ENCODE measurements around the gene DMPK.
"Not testable (repeated sequence)": the region's sequence is repeated elsewhere in the genome, so short reads cannot be mapped to it uniquely, and the experiment has no call there.

The DMPK gene

GRCh38 chr19:45800070-45800553, 17.8 kb upstream of the DMPK start:
- Histone ChIP-seq H4K20me1 (peaks cover 14% of the 10 kb centered on the region), H3K4me2 (peak overlapping the region; percentile 80), H3K27ac (no peak overlapping the region; the same call in 1 of the 2 replicates), H3K4me1 (peaks cover 34% of the 10 kb centered on the region), H3K9ac (no peak overlapping the region), H3K9me3 (no peaks in the 10 kb centered on the region), H3K4me3 (no peak overlapping the region), H3K36me3 (no peaks in the 10 kb centered on the region), H3K27me3 (no peaks in the 10 kb centered on the region)
- TF ChIP-seq Cebpa-rat (IDR thresholded peaks at IDR 0.05), result no peak

- H3K9me3 ChIP-seq, H3K36me3 ChIP-seq, H3K27me3 ChIP-seq, H3K27ac ChIP-seq, H3K4me3 ChIP-seq: not testable (repeated sequence)
- Histone ChIP-seq H3K4me1 (peaks cover 34% of the 10 kb centered on the region), H4K20me1 (peaks cover 14% of the 10 kb centered on the region), H3K4me2 (peak overlapping the region; percentile 80), H3K9ac (peak overlapping the region; percentile 32; the same call in 1 of the 2 replicates)
These were observed 17.3 kb upstream of the DMPK start for GRCh38 chr19:45799541-45799940.

GRCh38 chr19:45798995-45799517, 16.8 kb upstream of the DMPK start:
- Histone ChIP-seq H3K4me1 (peaks cover 35% of the 10 kb centered on the region), H3K9ac (no peak overlapping the region; the same call in 1 of the 2 replicates), H3K4me2 (peak overlapping the region; percentile 80), H3K9me3 (no peaks in the 10 kb centered on the region), H3K27ac (no peak overlapping the region; the same call in 1 of the 2 replicates), H4K20me1 (peaks cover 14% of the 10 kb centered on the region), H3K36me3 (no peaks in the 10 kb centered on the region), H3K4me3 (no peak overlapping the region), H3K27me3 (no peaks in the 10 kb centered on the region)
- TF ChIP-seq Cebpa-rat (IDR thresholded peaks at IDR 0.05), result peak; percentile 63

- H3K9me3 ChIP-seq, result no peaks in the 10 kb centered on the region
- no peak for TF ChIP-seq Cebpa-rat (IDR thresholded peaks at IDR 0.05)
- H3K4me1 ChIP-seq, result peaks cover 45% of the 10 kb centered on the region
- peaks cover 33% of the 10 kb centered on the region for H4K20me1 ChIP-seq
- no peak overlapping the region for H3K27ac ChIP-seq
- H3K4me3 ChIP-seq, result no peak overlapping the region
- H3K27me3 ChIP-seq, result peaks cover 2% of the 10 kb centered on the region
- no peak overlapping the region for H3K9ac ChIP-seq
- H3K4me2 ChIP-seq, result no peak overlapping the region
- peaks cover 4% of the 10 kb centered on the region for H3K36me3 ChIP-seq
These were observed 12.3 kb upstream of the DMPK start for GRCh38 chr19:45794627-45795026.

GRCh38 chr19:45793876-45794275, 11.6 kb upstream of the DMPK start:
- no peak overlapping the region for H3K27ac ChIP-seq

GRCh38 chr19:45793178-45793564, 10.9 kb upstream of the DMPK start:
- H4K20me1 ChIP-seq, result peaks cover 42% of the 10 kb centered on the region
- no peaks in the 10 kb centered on the region for H3K9me3 ChIP-seq
- peaks cover 17% of the 10 kb centered on the region for H3K27me3 ChIP-seq
- H3K36me3 ChIP-seq, result peaks cover 19% of the 10 kb centered on the region
- no peak for TF ChIP-seq Cebpa-rat (IDR thresholded peaks at IDR 0.05)
- peak overlapping the region; percentile 92 for H3K4me3 ChIP-seq
- H3K4me1 ChIP-seq, result peaks cover 35% of the 10 kb centered on the region
- peak overlapping the region; percentile 75 for H3K4me2 ChIP-seq
- no peak overlapping the region for H3K27ac ChIP-seq
- H3K9ac ChIP-seq, result no peak overlapping the region

More at GRCh38 chr19:45793876-45794275, 11.6 kb upstream of the DMPK start:
- peaks cover 12% of the 10 kb centered on the region for H3K36me3 ChIP-seq
- H3K9ac ChIP-seq, result no peak overlapping the region
- no peaks in the 10 kb centered on the region for H3K9me3 ChIP-seq
- no peak for TF ChIP-seq Cebpa-rat (IDR thresholded peaks at IDR 0.05)
- peaks cover 35% of the 10 kb centered on the region for H4K20me1 ChIP-seq
- peaks cover 37% of the 10 kb centered on the region for H3K4me1 ChIP-seq
- no peak overlapping the region for H3K4me3 ChIP-seq
- H3K4me2 ChIP-seq, result peak overlapping the region; percentile 75; the same call in 1 of the 2 replicates
- H3K27me3 ChIP-seq, result peaks cover 10% of the 10 kb centered on the region

GRCh38 chr19:45792470-45793177, 10.3 kb upstream of the DMPK start, which contains the start of gene DMWD:
Gene DMWD, minus strand, starts transcription at chr19:45792845. Its CDS starts 89 bp downstream, at chr19:45792756.
- peak within 1 kb of the TSS; percentile 95 for H3K4me2 ChIP-seq
- H4K20me1 ChIP-seq, result peaks cover 48% of the 10 kb centered on the region
- peaks cover 35% of the 10 kb centered on the region for H3K4me1 ChIP-seq
- H3K27ac ChIP-seq, result peak within 1 kb of the TSS; percentile 91
- H3K9ac ChIP-seq, result peak within 1 kb of the TSS; percentile 89
- TF ChIP-seq Cebpa-rat (IDR thresholded peaks at IDR 0.05), result no peak
- H3K9me3 ChIP-seq, result no peaks in the 10 kb centered on the region
- H3K27me3 ChIP-seq, result peaks cover 19% of the 10 kb centered on the region
- peaks cover 25% of the 10 kb centered on the region for H3K36me3 ChIP-seq
- H3K4me3 ChIP-seq, result peak within 1 kb of the TSS; percentile 92

- TF ChIP-seq Cebpa-rat (IDR thresholded peaks at IDR 0.05), result no peak
- Histone ChIP-seq H4K20me1 (peaks cover 55% of the 10 kb centered on the region), H3K27ac (peak overlapping the region; percentile 91), H3K36me3 (peaks cover 32% of the 10 kb centered on the region), H3K9ac (peak overlapping the region; percentile 89), H3K4me2 (peak overlapping the region; percentile 95), H3K4me3 (peak overlapping the region; percentile 92), H3K4me1 (peaks cover 35% of the 10 kb centered on the region), H3K9me3 (no peaks in the 10 kb centered on the region), H3K27me3 (peaks cover 21% of the 10 kb centered on the region)
These were observed 9.6 kb upstream of the DMPK start for GRCh38 chr19:45791744-45792469.

- TF ChIP-seq Cebpa-rat (IDR thresholded peaks at IDR 0.05), result peak; percentile 54; the same call in 1 of the 2 replicates
- H3K27me3 ChIP-seq, result peaks cover 23% of the 10 kb centered on the region
- no peak overlapping the region for H3K27ac ChIP-seq
- H3K4me2 ChIP-seq, result peak overlapping the region; percentile 95
- no peak overlapping the region; the same call in 1 of the 2 replicates for H3K4me3 ChIP-seq
- H3K36me3 ChIP-seq, result peaks cover 41% of the 10 kb centered on the region
- H3K9ac ChIP-seq, result no peak overlapping the region
- H4K20me1 ChIP-seq, result peaks cover 64% of the 10 kb centered on the region
- peaks cover 35% of the 10 kb centered on the region for H3K4me1 ChIP-seq
- H3K9me3 ChIP-seq, result no peaks in the 10 kb centered on the region
These were observed 8.7 kb upstream of the DMPK start for GRCh38 chr19:45790942-45791341.

All from BLaER1 (cell line).